K562 (cell line): ENCODE results near the gene ABCA1. TPM values are rescaled to one million over a fixed set of nuclear protein-coding genes. Genes with fewer than 3 reads are reported as not detected.

Experiments
- ATAC-seq: fragments of 200-7000 bp; cut with Tn5 transposase; 3 replicates; pipeline ENCODE4 v1.9.1; 2020; ENCODE audit warnings: moderate library complexity
- Bru-seq: library from RNA; stranded (reverse); fragments of 400-500 nt; gene quantifications from one replicate; lab custom pipeline; 2021; lab: Mats Ljungman, UMichigan
- BruChase-seq, 2 experiments: library from RNA; stranded (reverse); fragments of 400-500 nt; gene quantifications; one replicate each; lab custom pipeline; 2021; lab: Mats Ljungman, UMichigan
- BruUV-seq: library from RNA; stranded (reverse); fragments of 400-500 nt; replicated peaks from 2 replicates; lab custom pipeline; 2021; lab: Mats Ljungman, UMichigan
- CTCF ChIA-PET: fragments of 300-600 bp; formaldehyde crosslinking; extraction: SDS; loops from one replicate; lab custom pipeline; 2021; ENCODE audit warnings: low intra/inter-chr PET ratio; lab: Yijun Ruan, JAX
- POLR2A ChIA-PET: fragments of 300-600, 350-650 bp; sonication (Branson Sonifier 250); formaldehyde crosslinking; extraction: SDS; loops from one replicate; lab custom pipeline; 2021; ENCODE audit warnings: antibody characterized with exemption, inconsistent platforms; lab: Yijun Ruan, JAX
- DNase-seq, 4 experiments: peaks; one replicate each; pipeline versions ENCODE4 v3.0.0 to v3.0.0-alpha.2; 2011 to 2018; ENCODE audit warnings: low spot score in 3 of 4, mixed read lengths in 3 of 4; ENCODE audit errors: extremely low read depth in 1 of 4
- FAIRE-seq: peaks from 2 replicates; lab custom pipeline; 2011; peaks lifted over from hg19 to GRCh38; lab: Jason Lieb, UNC
- H2AFZ ChIP-seq: 2 replicates; pipeline ENCODE4 v1.6.0; 2011; ENCODE audit warnings: low read depth, low read length, control low read depth, inconsistent platforms
- H3K27ac ChIP-seq: fragments of 200-600 bp; 3 replicates; pipeline ENCODE4 v1.8.0; 2011; ENCODE audit warnings: low read depth, mild to moderate bottlenecking, control low read depth, inconsistent platforms, low read length, moderate library complexity, mixed read lengths; ENCODE audit errors: extremely low read depth
- H3K27me3 ChIP-seq, 2 experiments: fragments of 300-600 bp in 1 of 2; 2 replicates in 1 of 2; 3 replicates in 1 of 2; pipeline versions ENCODE4 v1.6.0 to v1.8.0; 2011; ENCODE audit warnings: inconsistent platforms in 2 of 2, low read length in 2 of 2, mild to moderate bottlenecking in 1 of 2, mixed read lengths in 1 of 2, moderate library complexity in 1 of 2; ENCODE audit not compliant: control insufficient read depth in 2 of 2, insufficient read depth in 2 of 2
- H3K36me3 ChIP-seq: fragments of 300-600 bp; 3 replicates; pipeline ENCODE4 v1.8.0; 2011; ENCODE audit warnings: mild to moderate bottlenecking, low read length, inconsistent platforms; ENCODE audit not compliant: control insufficient read depth, insufficient read depth
- H3K4me1 ChIP-seq, 2 experiments: fragments of 200-600 bp in 1 of 2; replicated peaks in 1 of 2; 2 replicates in 1 of 2; 3 replicates in 1 of 2; pipeline versions ENCODE4 v1.5.1 to v1.8.0; 2011; ENCODE audit warnings: inconsistent platforms in 2 of 2, low read length in 2 of 2, mild to moderate bottlenecking in 1 of 2, mixed read lengths in 1 of 2, moderate library complexity in 1 of 2; ENCODE audit not compliant: control insufficient read depth in 2 of 2, insufficient read depth in 2 of 2
- H3K4me2 ChIP-seq: 2 replicates; pipeline ENCODE4 v1.6.1; 2011; ENCODE audit warnings: low read length, control low read depth, inconsistent platforms, mixed read lengths; ENCODE audit not compliant: insufficient read depth
- H3K4me3 ChIP-seq: fragments of 200-600 bp; sonication (generic), shearing (Covaris generic); 2 replicates; pipeline ENCODE4 v1.5.1; 2016; ENCODE audit warnings: control low read depth, inconsistent platforms
- H3K79me2 ChIP-seq: fragments of 200-600 bp; 3 replicates; pipeline ENCODE4 v1.8.0; 2011; ENCODE audit warnings: low read length, inconsistent platforms; ENCODE audit not compliant: control insufficient read depth, insufficient read depth
- H3K9ac ChIP-seq, 2 experiments: 2 replicates each; pipeline versions ENCODE4 v1.6.0 to v1.6.1; 2011; ENCODE audit warnings: low read depth in 2 of 2, low read length in 2 of 2, control low read depth in 1 of 2, inconsistent platforms in 1 of 2, mild to moderate bottlenecking in 1 of 2, mixed read lengths in 1 of 2; ENCODE audit not compliant: insufficient read depth in 1 of 2
- H3K9me1 ChIP-seq: one replicate; pipeline ENCODE4 v1.6.0; 2011; ENCODE audit warnings: inconsistent platforms, mild to moderate bottlenecking, low read length, moderate library complexity; ENCODE audit not compliant: control insufficient read depth, insufficient read depth
- H3K9me3 ChIP-seq: replicated peaks from 2 replicates; pipeline ENCODE4 v1.5.1; 2011; ENCODE audit warnings: low read depth, low read length, inconsistent platforms; ENCODE audit not compliant: control insufficient read depth, insufficient read depth
- H4K20me1 ChIP-seq: replicated peaks from 2 replicates; pipeline ENCODE4 v1.6.1; 2011; ENCODE audit warnings: low read length, inconsistent platforms, mixed read lengths; ENCODE audit not compliant: control insufficient read depth, insufficient read depth
- BDP1 ChIP-seq: IDR thresholded peaks from 3 replicates; pipeline ENCODE4 v1.6.1; 2011; ENCODE audit not compliant: insufficient read length, insufficient read depth
- CCAR2 ChIP-seq: fragments of 200-400 bp; formaldehyde crosslinking; IDR thresholded peaks from 2 replicates; pipeline ENCODE4 v1.6.1; 2017; ENCODE audit warnings: mild to moderate bottlenecking, low read depth, low read length
- DNMT1 ChIP-seq: fragments of 450-650 bp; IDR thresholded peaks from 2 replicates; pipeline ENCODE4 v1.6.1; 2016; ENCODE audit warnings: antibody characterized with exemption, mild to moderate bottlenecking
- ERF ChIP-seq: fragments of 450-650 bp; formaldehyde crosslinking; IDR thresholded peaks from 2 replicates; pipeline ENCODE4 v1.4.0; 2020; ENCODE audit warnings: mild to moderate bottlenecking, mixed read lengths
- POU5F1 ChIP-seq: fragments of 150-350 bp; IDR thresholded peaks from 2 replicates; pipeline ENCODE4 v1.6.1; 2014; ENCODE audit warnings: borderline replicate concordance, low read length, low read depth, mild to moderate bottlenecking; ENCODE audit not compliant: partially characterized antibody
- SNIP1 ChIP-seq: fragments of 450-650 bp; IDR thresholded peaks from 2 replicates; pipeline ENCODE4 v1.7.1; 2017; ENCODE audit warnings: low read depth, mild to moderate bottlenecking
- ZNF24 ChIP-seq: fragments of 450-650 bp; IDR thresholded peaks from 2 replicates; pipeline ENCODE4 v1.6.1; 2016
- ZNF263 ChIP-seq: sonication (generic); formaldehyde crosslinking; IDR thresholded peaks from 2 replicates; pipeline ENCODE4 v1.8.0; 2022; ENCODE audit warnings: mild to moderate bottlenecking, missing genetic modification reagents, borderline replicate concordance
- ZNF316 ChIP-seq: fragments of 450-650 bp; IDR thresholded peaks from 2 replicates; pipeline ENCODE4 v1.6.1; 2016
- ZNF384 ChIP-seq: IDR thresholded peaks from 2 replicates; pipeline ENCODE4 v1.6.1; 2012; ENCODE audit warnings: low read depth, low read length, improper control_type of control experiment
- ZNF77 ChIP-seq: fragments of 250-450 bp; sonication (Bioruptor Pico); IDR thresholded peaks from 2 replicates; pipeline ENCODE4 v1.5.0; 2020
- WGBS: fragments of 100-300 bp; shearing (Covaris generic); methylation state at CpG from one replicate; pipeline ENCODE4 v1.1.6; 2016; ENCODE audit warnings: low coverage, mixed read lengths; ENCODE audit not compliant: insufficient coverage; ENCODE audit errors: missing lambda C conversion rate; 5-methylcytosine and 5-hydroxymethylcytosine counted together
- in situ Hi-C: fragments of 300-500 bp; cut with MboI; formaldehyde crosslinking; loops from 4 replicates; pipeline ENCODE4 v1.15.0; 2018; ENCODE audit warnings: inconsistent platforms, mixed read lengths
- intact Hi-C: fragments of 100-400 bp; cut with micrococcal nuclease; formaldehyde crosslinking; loops from 2 replicates; pipeline ENCODE4 v1.14.2; 2022
- long read RNA-seq, 3 experiments: library from polyadenylated mRNA in 2 of 3; library from RNA in 1 of 3; unstranded in 2 of 3; stranded (forward) in 1 of 3; transcript quantifications; one replicate each; pipeline ENCODE4 v2.0.0, GENCODE V29; 2019 to 2022
- polyA minus RNA-seq, 3 experiments: library from RNA; depleted of rRNA, polyadenylated mRNA; stranded (reverse); fragments of >200 nt; gene quantifications; 2 replicates each; pipeline ENCODE4 v1.2.3, GENCODE V29; 2011
- polyA plus RNA-seq, 8 experiments: library from polyadenylated mRNA; depleted of rRNA in 4 of 8; stranded (reverse) in 5 of 8; unstranded in 3 of 8; fragments of >200 nt; fragmentation: Nextera tagmentation in 2 of 8; fragmentation: Illumina TruSeq in 1 of 8; extraction: Ambion mirVana in 2 of 8; extraction: Trizol in 1 of 8; gene quantifications; 2 replicates each; pipeline versions ENCODE4 v1.2.1 to v1.2.3, GENCODE V29; 2011 to 2014; ENCODE audit warnings: inconsistent platforms in 1 of 8, missing spikeins in 1 of 8
- total RNA-seq, 7 experiments: library from RNA; depleted of rRNA in 6 of 7; stranded (reverse); fragments of >200 nt in 6 of 7; fragmentation: Illumina TruSeq in 2 of 7; extraction: Trizol in 2 of 7; gene quantifications; 2 replicates each; pipeline versions ENCODE4 v1.2.1 to v1.2.3, GENCODE V29; 2011 to 2021; ENCODE audit warnings: low replicate concordance in 1 of 7

The ABCA1 gene
- total RNA-seq (2011; cell fraction: chromatin; rRNA removed; ENCODE audit: low replicate concordance), result 0.02 and 0.04 TPM in 2 replicates
- not detected in 2 replicates for total RNA-seq (2011; cell fraction: nucleolus; rRNA removed)
- not detected in 2 replicates for total RNA-seq (2011; cell fraction: nucleoplasm; rRNA removed)
- total RNA-seq (2014; rRNA removed) (not detected in 2 replicates), total RNA-seq (2014; rRNA removed; fragmentation: Illumina TruSeq; extraction: Trizol) (0.03 TPM in 1 of 2 replicates, not detected in the other), total RNA-seq (2015; rRNA removed; fragmentation: Illumina TruSeq; extraction: Trizol) (not detected in 2 replicates), total RNA-seq (2021) (0.09 and 0.18 TPM in 2 replicates), polyA plus RNA-seq (2011; rRNA removed) (0.01 and 0.03 TPM in 2 replicates), polyA plus RNA-seq (2014; fragmentation: Illumina TruSeq; extraction: Trizol) (not detected in 2 replicates), polyA plus RNA-seq (2014; fragmentation: Nextera tagmentation; extraction: Ambion mirVana) (under 1 TPM; under 0.01 to 0.01 TPM), polyA plus RNA-seq (2014; rRNA removed) (not detected in 2 replicates), polyA minus RNA-seq (2011; rRNA and poly(A)+ RNA removed) (0.07 and 0.18 TPM in 2 replicates), Bru-seq, nascent RNA (percentile 7 among the genes with signal in this experiment), BruChase-seq, experiment 1, labeled RNA remaining after a 2-hour chase (percentile 7 among the genes with signal in this experiment), BruChase-seq, experiment 2, labeled RNA remaining after a 6-hour chase (percentile 9 among the genes with signal in this experiment)
- 0.04 TPM in 1 of 2 replicates, not detected in the other for polyA plus RNA-seq (2011; cell fraction: cytosol; rRNA removed)
- polyA plus RNA-seq (2011; cell fraction: nucleus; rRNA removed), result 0.01 and 0.11 TPM in 2 replicates
- polyA plus RNA-seq (2012), result 0.01 and 0.04 TPM in 2 replicates
- 1.3 TPM in 1 of 2 replicates, not detected in the other for polyA minus RNA-seq (2011; cell fraction: cytosol; rRNA and poly(A)+ RNA removed)
- 0.13 and 0.22 TPM in 2 replicates for polyA minus RNA-seq (2011; cell fraction: nucleus; rRNA and poly(A)+ RNA removed)
- long read RNA-seq, experiment 1, result 0 reads
- long read RNA-seq, experiment 2, result 0 reads
- long read RNA-seq, experiment 3, result 0 reads

- Histone ChIP-seq H3K27ac (no peak within 1 kb of the TSS), H3K9ac (no peak within 1 kb of the TSS; a peak in 1 of 4 replicates), H3K27me3 (peaks cover 3 to 32% of the 10 kb centered on the region in 2 experiments; a peak in 3 of 5 replicates), H3K4me3 (no peak within 1 kb of the TSS), H2AFZ (no peak within 1 kb of the TSS), H3K36me3 (no peaks in the 10 kb centered on the region), H3K79me2 (no peaks in the 10 kb centered on the region), H4K20me1 (no peaks in the 10 kb centered on the region), H3K9me3 (no peaks in the 10 kb centered on the region), H3K4me2 (no peak within 1 kb of the TSS), H3K4me1 (peaks cover 0 to 16% of the 10 kb centered on the region in 2 experiments; a peak in 2 of 5 replicates), H3K9me1 (no peaks in the 10 kb centered on the region)
- 15% methylated on average over 31 of the region's 53 CpGs for WGBS
- CTCF ChIA-PET, result no interaction called here
- FAIRE-seq, result no peak
- peak; percentile 69 for ATAC-seq
- in situ Hi-C loops, result no loop called here
- intact Hi-C loops, result loop anchor here (1.0 to 5.0 kb wide), 3 partner anchors 40 to 487 kb away; no protein-coding TSS in a partner anchor
- BruUV-seq, result no TSS peak
- POLR2A ChIA-PET, result no interaction called here
- DNase-seq, result peak; percentile 32 to 48 (median 35)
- TF ChIP-seq CCAR2 (no peak), DNMT1 (no peak), POU5F1 (no peak), ZNF384 (no peak), ZNF77 (CRISPR knock-in tag) (no peak), ZNF316 (no peak), ZNF24 (no peak), BDP1 (no peak), ZNF263 (CRISPR knock-in tag) (peak; percentile 89), SNIP1 (peak; percentile 74), ERF (CRISPR knock-in tag) (no peak)
These were observed at the start of gene ABCA1 for GRCh38 chr9:104927912-104928740. Gene ABCA1, minus strand, starts transcription at chr9:104928155. Its CDS starts 24,476 bp downstream, at chr9:104903679.
